B cell (primary cell): ENCODE data around the gene VAV2. TPM values are rescaled to one million over a fixed set of nuclear protein-coding genes. Genes with fewer than 3 reads are reported as not detected.

Experiments
- ATAC-seq: fragments of 200-7000 bp; cut with Tn5 transposase; one replicate; pipeline ENCODE4 v1.10.0; 2021; ENCODE audit warnings: low read depth, mild to moderate bottlenecking, moderate number of reproducible peaks, moderate library complexity
- CTCF ChIA-PET: fragments of 350-600 bp; sonication (Branson Sonifier 250); formaldehyde crosslinking; loops from one replicate; lab custom pipeline; 2021; ENCODE audit warnings: antibody characterized with exemption, inconsistent platforms; lab: Charles Lee
- POLR2A ChIA-PET: fragments of 350-600 bp; sonication (Branson Sonifier 250); formaldehyde crosslinking; loops from one replicate; lab custom pipeline; 2021; ENCODE audit warnings: antibody characterized with exemption; lab: Charles Lee
- DNase-seq: peaks from one replicate; pipeline ENCODE4 v3.0.0; 2013
- H2AFZ ChIP-seq: 2 replicates; pipeline ENCODE4 v1.6.1; 2012; ENCODE audit warnings: mild to moderate bottlenecking, low read depth, low read length; ENCODE audit not compliant: insufficient read depth, poor library complexity, severe bottlenecking
- H3K27ac ChIP-seq, 2 donors: 1 replicate in 1 of 2; 2 replicates in 1 of 2; pipeline ENCODE4 v1.5.1; 2012 to 2013; ENCODE audit warnings: low read length in 2 of 2, mild to moderate bottlenecking in 2 of 2, moderate library complexity in 1 of 2
- H3K27me3 ChIP-seq, 4 experiments: fragments of 200-600 bp in 1 of 4; sonication (generic) in 1 of 4; replicated peaks in 1 of 4; 1 replicate in 2 of 4; 2 replicates in 2 of 4; pipeline versions ENCODE4 v1.6.1 to v1.7.0; 2013 to 2016; ENCODE audit warnings: low read length in 3 of 4, mild to moderate bottlenecking in 2 of 4, mixed read lengths in 1 of 4, moderate library complexity in 1 of 4; ENCODE audit not compliant: insufficient read depth in 4 of 4, control insufficient read depth in 3 of 4; ENCODE audit errors: control extremely low read depth in 1 of 4
- H3K36me3 ChIP-seq, 2 experiments: replicated peaks in 1 of 2; 1 replicate in 1 of 2; 2 replicates in 1 of 2; pipeline versions ENCODE4 v1.6.1 to v1.7.1; 2013; ENCODE audit warnings: low read length in 1 of 2; ENCODE audit not compliant: insufficient read depth in 2 of 2, control insufficient read depth in 1 of 2; ENCODE audit errors: control extremely low read depth in 1 of 2, extremely low read depth in 1 of 2
- H3K4me1 ChIP-seq, 2 donors: fragments of 200-600 bp in 1 of 2; sonication (generic) in 1 of 2; 1 replicate in 1 of 2; 2 replicates in 1 of 2; pipeline versions ENCODE4 v1.5.1 to v1.6.1; 2013 to 2017; ENCODE audit warnings: low read length in 2 of 2; ENCODE audit not compliant: control insufficient read depth in 2 of 2, insufficient read depth in 2 of 2
- H3K4me2 ChIP-seq: replicated peaks from 2 replicates; pipeline ENCODE3; 2012; ENCODE audit warnings: mild to moderate bottlenecking, low read depth, low read length; ENCODE audit not compliant: poor library complexity, severe bottlenecking
- H3K4me3 ChIP-seq, 5 experiments: fragments of 200-600 bp in 1 of 5; sonication (generic) in 1 of 5; 1 replicate in 3 of 5; 2 replicates in 2 of 5; pipeline versions ENCODE4 v1.5.1 to v1.7.0; 2011 to 2016; ENCODE audit warnings: low read length in 4 of 5, mild to moderate bottlenecking in 4 of 5, low read depth in 2 of 5, control low read depth in 1 of 5, moderate library complexity in 1 of 5; ENCODE audit not compliant: insufficient read depth in 1 of 5; ENCODE audit errors: control extremely low read depth in 1 of 5, extremely low read depth in 1 of 5
- H3K79me2 ChIP-seq: fragments of 200-600 bp; sonication (generic); one replicate; pipeline ENCODE4 v1.6.0; 2016; ENCODE audit warnings: low read length; ENCODE audit not compliant: control insufficient read depth, insufficient read depth
- H3K9ac ChIP-seq: fragments of 200-600 bp; sonication (generic); 2 replicates; pipeline ENCODE4 v1.6.1; 2017; ENCODE audit warnings: mild to moderate bottlenecking, low read length, moderate library complexity
- H3K9me3 ChIP-seq, 3 donors: one replicate each; pipeline versions ENCODE4 v1.6.1 to v1.7.1; 2013; ENCODE audit warnings: low read length in 2 of 3; ENCODE audit not compliant: control insufficient read depth in 2 of 3, insufficient read depth in 1 of 3; ENCODE audit errors: control extremely low read depth in 1 of 3
- H4K20me1 ChIP-seq: 2 replicates; pipeline ENCODE4 v1.6.0; 2012; ENCODE audit warnings: mild to moderate bottlenecking, low read length; ENCODE audit not compliant: insufficient read depth, control insufficient read depth, poor library complexity, severe bottlenecking
- H3K27ac Mint-ChIP-seq: one replicate; pipeline ENCODE4 v1.8.0; 2021; ENCODE audit warnings: mixed read lengths
- H3K27me3 Mint-ChIP-seq: one replicate; pipeline ENCODE4 v1.8.0; 2021; ENCODE audit warnings: mixed read lengths
- H3K4me1 Mint-ChIP-seq: one replicate; pipeline ENCODE4 v1.8.0; 2021; ENCODE audit warnings: mixed read lengths
- H3K4me3 Mint-ChIP-seq: one replicate; pipeline ENCODE4 v1.8.0; 2021; ENCODE audit warnings: mixed read lengths
- H3K9me3 Mint-ChIP-seq: one replicate; pipeline ENCODE4 v1.8.0; 2022; ENCODE audit warnings: mixed read lengths; ENCODE audit not compliant: insufficient read depth
- EZH2 ChIP-seq: IDR thresholded peaks from 2 replicates; pipeline ENCODE4 v1.6.1; 2012; ENCODE audit warnings: borderline replicate concordance, low read depth, mild to moderate bottlenecking, moderate library complexity, low read length; ENCODE audit not compliant: insufficient read depth, poor library complexity, severe bottlenecking
- WGBS: methylation state at CpG from one replicate; pipeline ENCODE4 v1.1.5; 2013; ENCODE audit warnings: missing lambda C conversion rate; ENCODE audit not compliant: insufficient coverage; 5-methylcytosine and 5-hydroxymethylcytosine counted together
- intact Hi-C: fragments of 100-400 bp; cut with micrococcal nuclease; formaldehyde crosslinking; loops from one replicate; pipeline ENCODE4 v1.10.0; 2022
- polyA plus RNA-seq: library from polyadenylated mRNA; depleted of rRNA; stranded (reverse); fragments of >200 nt; gene quantifications from 2 replicates; pipeline ENCODE4 v1.2.3, GENCODE V29; 2012
- total RNA-seq, 2 donors: library from RNA; stranded (reverse); fragments of 120-200 nt in 1 of 2; gene quantifications; 1 replicate in 1 of 2; 2 replicates in 1 of 2; pipeline versions ENCODE4 v1.2.3 to v1.2.4, GENCODE V29; 2013 to 2022
- TF ChIP-seq, protein P1 (sequence below): fragments of 200-600 bp; IDR thresholded peaks from one replicate; pipeline ENCODE4 v1.8.0; 2022; ENCODE audit warnings: antibody characterized with exemption, mild to moderate bottlenecking

The VAV2 gene
- total and polyA plus RNA-seq, 2 donors (not counting 1 experiment from before 2014, with no cell fraction given): 34.4 to 128 TPM

GRCh38 chr9:133995012-133995896 lies 3.1 kb upstream of the VAV2 start:
- H3K27me3 ChIP-seq: no peaks in the 10 kb centered on the region
- DNase-seq: no peak
- no peak overlapping the region for H3K4me3 Mint-ChIP-seq
- ChIA-PET CTCF (interaction anchor here (0.6 to 5.8 kb wide), 35 partner anchors 9 to 340 kb away, joined by 3 to 561 read pairs (median 7); partner anchors contain the start of gene BRD3OS), POLR2A (interaction anchor here (0.7 to 2.8 kb wide), 3 partner anchors 77 to 213 kb away, joined by 3 to 16 read pairs (median 4); no protein-coding TSS in a partner anchor)
- H3K9ac ChIP-seq: no peak overlapping the region
- WGBS: 77% methylated on average over 11 of the region's 17 CpGs
- H3K36me3 ChIP-seq: no peaks in the 10 kb centered on the region
- H3K4me1 Mint-ChIP-seq: peaks cover 18% of the 10 kb centered on the region
- H3K27me3 Mint-ChIP-seq: no peaks in the 10 kb centered on the region
- TF ChIP-seq EZH2: no peak
- TF ChIP-seq, protein P1, sequence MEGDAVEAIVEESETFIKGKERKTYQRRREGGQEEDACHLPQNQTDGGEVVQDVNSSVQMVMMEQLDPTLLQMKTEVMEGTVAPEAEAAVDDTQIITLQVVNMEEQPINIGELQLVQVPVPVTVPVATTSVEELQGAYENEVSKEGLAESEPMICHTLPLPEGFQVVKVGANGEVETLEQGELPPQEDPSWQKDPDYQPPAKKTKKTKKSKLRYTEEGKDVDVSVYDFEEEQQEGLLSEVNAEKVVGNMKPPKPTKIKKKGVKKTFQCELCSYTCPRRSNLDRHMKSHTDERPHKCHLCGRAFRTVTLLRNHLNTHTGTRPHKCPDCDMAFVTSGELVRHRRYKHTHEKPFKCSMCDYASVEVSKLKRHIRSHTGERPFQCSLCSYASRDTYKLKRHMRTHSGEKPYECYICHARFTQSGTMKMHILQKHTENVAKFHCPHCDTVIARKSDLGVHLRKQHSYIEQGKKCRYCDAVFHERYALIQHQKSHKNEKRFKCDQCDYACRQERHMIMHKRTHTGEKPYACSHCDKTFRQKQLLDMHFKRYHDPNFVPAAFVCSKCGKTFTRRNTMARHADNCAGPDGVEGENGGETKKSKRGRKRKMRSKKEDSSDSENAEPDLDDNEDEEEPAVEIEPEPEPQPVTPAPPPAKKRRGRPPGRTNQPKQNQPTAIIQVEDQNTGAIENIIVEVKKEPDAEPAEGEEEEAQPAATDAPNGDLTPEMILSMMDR: no peak
- no peak for ATAC-seq
- H4K20me1 ChIP-seq: peaks cover 12% of the 10 kb centered on the region
- H3K9me3 Mint-ChIP-seq: no peaks in the 10 kb centered on the region
- H3K4me1 ChIP-seq: peaks cover 19 to 25% of the 10 kb centered on the region in 2 donors
- H3K9me3 ChIP-seq: no peaks in the 10 kb centered on the region
- H3K27ac ChIP-seq: no peak overlapping the region
- H3K4me2 ChIP-seq: no peak overlapping the region
- peaks cover 26% of the 10 kb centered on the region for H3K79me2 ChIP-seq
- H3K27ac Mint-ChIP-seq: no peak overlapping the region
- no peak overlapping the region for H3K4me3 ChIP-seq
- H2AFZ ChIP-seq: no peak overlapping the region
- intact Hi-C loops: no loop called here
